Measurements from ENCODE around the gene PALD1.

Gene PALD1

DNA sequence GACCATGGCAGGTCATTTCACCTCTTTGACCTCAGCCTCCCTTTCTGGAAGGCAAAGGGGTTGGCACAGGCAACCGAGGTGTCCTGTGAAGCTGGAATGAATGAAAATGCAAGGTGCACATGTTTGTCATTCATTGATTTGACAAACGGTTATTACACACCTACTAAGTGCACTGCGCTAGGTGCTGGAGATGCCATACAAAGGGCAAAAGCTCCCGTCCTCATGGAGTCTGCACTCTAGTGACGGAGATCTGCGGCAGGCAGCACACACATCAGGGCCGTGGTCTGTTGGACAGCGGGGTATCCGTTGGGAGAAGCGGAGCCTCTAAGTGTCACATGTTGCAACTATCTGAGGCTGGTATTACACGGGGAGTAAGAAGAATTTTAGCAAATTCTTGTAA, 79.7 kb downstream of the PALD1 start:
- DNase-seq: no peak

- peak; percentile 77 for DNase-seq
Measured at GRCh38 chr10:70558871-70559810, 80.6 kb downstream of the PALD1 start.

DNA sequence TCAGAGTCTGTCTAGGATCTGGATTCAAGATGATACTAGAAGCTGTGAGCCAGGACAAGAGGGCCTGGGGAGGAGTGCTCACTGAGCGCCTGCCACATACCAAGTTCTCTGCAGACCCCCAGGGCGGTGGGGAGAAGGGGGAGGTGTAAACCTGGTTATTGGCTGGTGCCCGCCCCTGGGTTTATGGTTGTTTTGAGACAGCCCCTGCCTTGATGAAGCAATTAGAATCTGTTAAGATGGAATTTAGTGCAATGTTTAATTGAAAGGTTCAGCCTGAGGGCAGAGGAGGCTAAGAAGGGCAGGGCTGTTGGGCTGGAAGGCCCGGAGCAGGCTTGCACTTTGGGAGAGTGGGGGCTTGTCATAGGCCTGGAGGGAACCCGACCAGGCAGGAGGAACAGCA, 81.3 kb downstream of the PALD1 start:
- no peak for DNase-seq

- no peak for DNase-seq
Measured at GRCh38 chr10:70560511-70560941, 82.0 kb downstream of the PALD1 start.

GRCh38 chr10:70561070-70561469, 82.5 kb downstream of the PALD1 start:
- peak; percentile 77 for DNase-seq

GRCh38 chr10:70561558-70561957, 83.0 kb downstream of the PALD1 start:
- DNase-seq: peak; percentile 26

- peak; percentile 79 for DNase-seq
Measured at GRCh38 chr10:70562036-70562755, 83.6 kb downstream of the PALD1 start.

DNA sequence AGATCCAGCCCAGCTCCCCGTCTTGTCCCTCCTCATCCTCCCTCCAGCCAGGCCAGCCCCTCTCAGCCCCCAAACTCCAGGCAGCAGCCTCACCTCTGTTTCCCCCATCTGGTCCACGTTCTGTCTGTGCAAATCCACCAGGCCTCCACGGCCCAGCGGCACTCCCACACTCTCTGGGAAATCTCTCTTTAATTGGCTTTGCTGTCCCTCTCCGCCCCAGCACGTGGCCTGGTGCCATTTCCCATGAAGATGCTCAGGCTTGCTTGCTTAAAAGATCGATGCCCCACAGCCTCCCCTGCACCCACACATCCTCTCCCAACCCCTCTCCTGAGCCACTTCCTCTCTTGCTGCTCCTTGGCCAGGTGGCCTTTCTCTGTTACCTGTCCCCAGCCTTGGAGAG, 84.7 kb downstream of the PALD1 start:
- peak; percentile 31 for DNase-seq

GRCh38 chr10:70564113-70564725, 85.7 kb downstream of the PALD1 start:
- DNase-seq: peak; percentile 27

DNA sequence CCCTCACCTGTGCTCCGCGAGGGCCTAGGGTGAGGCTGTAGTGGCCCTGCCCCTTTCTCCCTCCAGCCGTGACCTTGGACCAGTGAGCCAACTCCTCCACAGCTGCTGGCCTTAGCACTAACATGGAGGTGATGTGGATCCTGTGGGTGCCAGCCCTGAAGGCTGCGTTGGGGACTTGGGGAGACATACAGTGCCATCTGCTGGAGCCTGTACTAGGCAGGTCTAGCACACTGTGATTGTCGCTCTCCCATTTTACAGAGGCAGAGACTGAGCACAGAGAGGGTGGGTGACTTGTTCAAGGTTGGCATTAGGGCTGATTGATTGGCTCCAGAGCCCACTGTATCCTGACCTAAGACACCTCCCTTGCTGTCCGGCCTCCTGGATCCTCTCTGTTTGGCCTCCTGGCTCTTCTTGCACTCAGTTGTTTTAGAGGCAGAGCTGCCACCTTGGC, 86.4 kb downstream of the PALD1 start:
- peak; percentile 17 for DNase-seq

DNA sequence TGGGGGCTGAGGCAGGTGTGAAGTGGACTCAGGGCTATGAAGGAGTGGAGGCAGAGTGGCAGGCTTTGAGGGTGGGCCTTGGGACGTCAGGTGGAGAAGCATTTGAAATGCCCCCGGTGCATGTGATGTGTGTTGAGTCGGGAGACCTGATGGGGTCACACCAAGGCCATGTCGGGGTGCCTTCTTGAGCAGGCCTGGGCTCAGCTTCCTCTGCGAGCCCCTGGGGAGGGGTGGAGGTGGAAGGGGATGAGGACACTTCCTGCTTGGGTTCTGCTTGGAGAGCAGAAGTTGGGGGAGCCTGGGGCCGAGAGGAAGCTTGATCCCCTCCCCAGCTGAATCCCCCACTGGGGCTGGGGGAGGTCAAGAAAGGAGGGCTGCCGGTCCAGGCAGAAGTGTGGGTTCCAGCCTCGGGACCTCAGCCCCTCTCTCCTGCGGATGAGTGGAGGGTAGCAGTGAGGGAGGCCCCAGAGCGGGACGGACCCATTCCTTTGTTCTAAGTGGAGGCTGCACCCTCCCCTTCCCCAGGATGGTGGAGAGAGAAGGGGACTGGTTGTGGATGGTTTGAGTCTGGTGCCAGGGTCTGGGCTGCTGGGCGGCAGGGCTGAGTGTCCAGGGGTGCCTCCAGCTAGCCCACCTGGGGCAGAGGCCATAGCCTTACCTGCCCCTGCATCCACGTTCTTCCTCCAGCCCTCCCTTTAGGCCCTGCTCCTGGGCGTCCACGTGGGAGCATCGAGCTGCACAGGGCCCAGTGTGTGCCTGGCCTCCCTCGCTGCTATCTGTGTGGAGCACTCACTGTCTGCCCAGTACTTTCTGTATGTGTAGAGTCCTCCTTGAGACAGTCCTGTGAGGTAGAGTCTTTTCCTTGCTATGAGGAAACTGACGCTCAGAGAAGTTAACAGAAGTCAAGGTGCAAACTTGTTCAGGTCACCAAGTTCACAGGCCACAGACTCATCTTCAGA, 87.3 kb downstream of the PALD1 start:
- peak; percentile 10 for DNase-seq

GRCh38 chr10:70566515-70567290, 88.1 kb downstream of the PALD1 start:
- peak; percentile 25 for DNase-seq

- no peak for DNase-seq
Measured at GRCh38 chr10:70567603-70568002, 89.0 kb downstream of the PALD1 start.

GRCh38 chr10:70568113-70568512, 89.5 kb downstream of the PALD1 start:
- DNase-seq: no peak

DNA sequence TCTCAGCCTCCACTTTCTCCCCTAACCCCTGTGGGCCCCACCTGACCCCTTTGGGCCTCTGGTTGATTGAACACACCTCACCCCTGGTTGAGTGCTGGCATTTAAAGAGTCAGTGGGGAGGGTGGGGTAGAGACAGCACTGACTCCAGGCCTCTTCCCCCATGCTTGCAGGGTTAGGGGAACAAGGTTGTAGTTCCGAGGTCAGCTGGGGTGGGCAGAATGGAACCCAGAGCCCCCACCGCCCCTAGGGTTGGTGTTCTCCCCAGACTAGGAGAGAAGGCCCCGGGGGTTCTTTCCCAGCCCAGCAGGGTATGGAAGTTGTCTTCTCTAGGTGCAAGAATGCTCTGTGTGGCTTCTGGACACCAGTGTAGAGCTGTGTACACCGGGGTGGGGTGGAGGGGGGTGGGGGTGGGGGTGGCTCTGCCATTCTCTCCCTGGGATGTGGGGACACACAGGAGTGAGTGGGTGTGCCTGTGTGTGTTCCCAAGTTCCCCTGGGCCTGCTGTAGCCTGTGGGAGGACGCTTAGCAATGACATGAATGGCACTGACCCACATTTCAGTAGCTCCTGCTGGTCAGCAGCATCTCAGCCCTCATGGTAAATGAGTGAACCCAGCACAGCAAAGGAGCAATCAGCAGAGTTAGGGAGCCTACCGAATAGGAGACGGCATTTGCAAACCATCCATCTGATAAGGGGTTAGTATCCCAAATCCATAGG, 90.4 kb downstream of the PALD1 start:
- DNase-seq: peak; percentile 6

- no peak for DNase-seq
Measured at GRCh38 chr10:70571236-70571635, 92.7 kb downstream of the PALD1 start.

- DNase-seq: peak; percentile 34
Measured at GRCh38 chr10:70571636-70572439, 93.3 kb downstream of the PALD1 start.

GRCh38 chr10:70573599-70574506, 95.3 kb downstream of the PALD1 start:
- DNase-seq: peak; percentile 22

DNA sequence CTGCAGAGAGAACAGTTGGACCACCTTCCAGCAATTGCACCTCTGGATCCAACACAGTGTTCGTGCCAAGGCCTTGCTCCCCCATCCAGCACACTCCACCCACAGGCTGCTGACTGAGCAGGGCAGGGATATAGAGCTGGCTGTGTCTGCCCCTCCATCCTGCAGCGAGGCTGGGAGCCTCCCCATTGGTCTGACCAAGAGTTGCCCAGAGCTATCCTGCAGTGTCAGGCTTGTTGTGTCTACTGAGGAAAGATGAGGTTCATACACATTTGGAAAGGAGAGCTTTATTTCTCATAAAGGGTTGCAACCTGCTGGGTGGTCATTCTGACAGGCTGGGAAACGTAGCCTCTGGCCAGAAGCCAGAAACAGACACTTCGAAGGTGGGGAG, 96.9 kb downstream of the PALD1 start:
- peak; percentile 48 for DNase-seq

Measured in left hindlimb (tissue), 1 donor.